ENCODE measurements around the gene CAMK2N2. TPM values are rescaled to one million over a fixed set of nuclear protein-coding genes. Genes with fewer than 3 reads are reported as not detected.
A peak's percentile ranks its signal among the peaks of the same experiment; 100 is the strongest.

The CAMK2N2 gene
- total RNA-seq, 1 donor from 2014 or later, result 0.16 TPM

GRCh38 chr3:184235381-184236032 lies 25.8 kb downstream of the CAMK2N2 start:
- no peak for TF ChIP-seq CTCF (IDR thresholded peaks at IDR 0.05; ENCODE audit: unreplicated experiment)
- no peak for DNase-seq (ENCODE audit: low spot score in 2 of 2, unreplicated experiment in 2 of 2)
- H3K36me3 Mint-ChIP-seq, result no peaks in the 10 kb centered on the region
- peaks cover 7% of the 10 kb centered on the region for H3K4me1 Mint-ChIP-seq
- H3K9me3 Mint-ChIP-seq, result no peaks in the 10 kb centered on the region
- no peak overlapping the region for H3K27ac Mint-ChIP-seq
- H3K4me3 Mint-ChIP-seq, result no peak overlapping the region
- H3K27me3 Mint-ChIP-seq (ENCODE audit: low read depth), result peaks cover 64% of the 10 kb centered on the region

GRCh38 chr3:184234671-184235380 lies 26.5 kb downstream of the CAMK2N2 start:
- H3K27me3 Mint-ChIP-seq (ENCODE audit: low read depth), result peaks cover 64% of the 10 kb centered on the region
- H3K4me1 Mint-ChIP-seq, result peaks cover 7% of the 10 kb centered on the region
- no peaks in the 10 kb centered on the region for H3K9me3 Mint-ChIP-seq
- H3K27ac Mint-ChIP-seq, result no peak overlapping the region
- H3K36me3 Mint-ChIP-seq, result no peaks in the 10 kb centered on the region
- H3K4me3 Mint-ChIP-seq, result no peak overlapping the region
- TF ChIP-seq CTCF (IDR thresholded peaks at IDR 0.05; ENCODE audit: unreplicated experiment), result no peak
- DNase-seq (ENCODE audit: low spot score in 2 of 2, unreplicated experiment in 2 of 2), result no peak

DNA sequence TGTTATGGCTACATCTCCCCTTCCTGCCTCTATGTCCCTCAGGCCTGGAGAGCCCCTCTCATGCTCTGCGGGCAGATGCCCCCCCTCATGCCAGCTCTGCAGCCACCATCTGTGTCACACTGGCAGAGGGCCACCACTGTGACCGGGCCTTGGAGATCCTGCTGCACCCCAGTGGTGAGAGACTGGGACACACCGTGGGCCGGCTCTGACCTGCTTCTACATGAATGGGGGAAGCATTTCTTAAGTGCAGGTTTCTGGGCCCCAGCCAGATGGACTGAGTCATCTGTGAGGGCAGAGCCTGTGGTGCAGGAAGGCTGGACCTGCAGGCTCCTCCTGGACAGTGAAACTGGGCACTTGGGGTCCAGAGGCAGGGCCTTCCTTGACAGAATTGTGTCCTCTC lies 27.1 kb downstream of the CAMK2N2 start:
- no peaks in the 10 kb centered on the region for H3K9me3 Mint-ChIP-seq
- no peaks in the 10 kb centered on the region for H3K36me3 Mint-ChIP-seq
- H3K4me1 Mint-ChIP-seq, result peaks cover 7% of the 10 kb centered on the region
- no peak for TF ChIP-seq CTCF (IDR thresholded peaks at IDR 0.05; ENCODE audit: unreplicated experiment)
- no peak overlapping the region for H3K27ac Mint-ChIP-seq
- DNase-seq (ENCODE audit: low spot score in 2 of 2, unreplicated experiment in 2 of 2), result no peak
- H3K4me3 Mint-ChIP-seq, result no peak overlapping the region
- H3K27me3 Mint-ChIP-seq (ENCODE audit: low read depth), result peaks cover 67% of the 10 kb centered on the region

DNA sequence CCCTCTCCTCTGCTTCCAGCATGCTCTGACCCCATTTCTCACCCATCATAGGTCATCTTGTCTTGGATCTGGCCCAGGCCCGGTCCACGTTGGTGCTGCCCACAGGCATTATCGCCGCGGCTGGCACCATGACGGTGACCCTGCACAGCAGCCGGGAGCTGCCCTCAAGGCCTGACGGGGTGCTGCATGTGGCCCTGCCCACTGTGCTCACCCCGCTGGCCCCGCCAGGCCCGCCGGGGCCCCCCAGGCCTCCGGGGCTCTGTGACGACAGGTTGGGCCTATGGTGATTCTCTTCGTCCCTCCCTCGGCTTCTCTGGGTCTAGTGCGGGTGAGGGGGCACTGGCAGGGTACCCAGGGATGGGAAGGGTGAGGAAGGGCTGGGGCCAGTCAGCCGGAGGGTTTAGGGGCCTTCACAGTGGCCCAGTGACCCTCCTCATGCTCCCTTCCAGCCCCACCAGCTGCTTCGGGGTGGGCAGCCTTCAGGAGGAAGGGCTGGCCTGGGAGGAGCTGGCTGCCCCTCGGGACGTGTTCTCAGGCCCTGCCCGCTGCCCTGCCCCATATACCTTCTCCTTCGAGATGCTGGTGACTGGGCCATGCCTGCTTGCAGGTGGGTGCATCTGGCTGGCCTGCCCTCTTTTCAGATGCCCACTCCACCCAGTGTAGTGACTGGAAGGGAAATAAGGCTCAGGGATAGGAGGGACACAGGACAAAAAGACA lies 28.1 kb downstream of the CAMK2N2 start:
- peaks cover 9% of the 10 kb centered on the region for H3K4me1 Mint-ChIP-seq
- peaks cover 76% of the 10 kb centered on the region for H3K27me3 Mint-ChIP-seq (ENCODE audit: low read depth)
- H3K27ac Mint-ChIP-seq, result no peak overlapping the region

GRCh38 chr3:184231671-184232070 lies 29.7 kb downstream of the CAMK2N2 start:
- Mint-ChIP-seq H3K27me3 (ENCODE audit: low read depth) (peaks cover 83% of the 10 kb centered on the region), H3K27ac (no peak overlapping the region), H3K9me3 (no peaks in the 10 kb centered on the region), H3K36me3 (no peaks in the 10 kb centered on the region), H3K4me1 (peaks cover 9% of the 10 kb centered on the region), H3K4me3 (peak overlapping the region; percentile 67)
- DNase-seq (ENCODE audit: low spot score in 2 of 2, unreplicated experiment in 2 of 2), result no peak
- TF ChIP-seq CTCF (IDR thresholded peaks at IDR 0.05; ENCODE audit: unreplicated experiment), result no peak

More for the DNA sequence above, 28.1 kb downstream of the CAMK2N2 start:
- no peak for DNase-seq (ENCODE audit: low spot score in 2 of 2, unreplicated experiment in 2 of 2)
- no peak overlapping the region for H3K4me3 Mint-ChIP-seq
- no peaks in the 10 kb centered on the region for H3K9me3 Mint-ChIP-seq
- TF ChIP-seq CTCF (IDR thresholded peaks at IDR 0.05; ENCODE audit: unreplicated experiment), result no peak
- H3K36me3 Mint-ChIP-seq, result no peaks in the 10 kb centered on the region

All from mesothelial cell of epicardium (in vitro differentiated cells).